OCI-LY1 (cell line): ENCODE results near the gene NADK.

Experiments
- CTCF ChIP-seq: fragments of 200-600 bp; sonication (generic), shearing (Covaris generic); IDR thresholded peaks from 2 replicates; pipeline ENCODE4 v1.5.1; 2017; ENCODE audit warnings: mild to moderate bottlenecking, antibody characterized with exemption, low read length, moderate library complexity, mixed read lengths
- EZH2 ChIP-seq: fragments of 200-600 bp; sonication (generic), shearing (Covaris generic); IDR thresholded peaks from 2 replicates; pipeline ENCODE4 v1.8.0; 2017; ENCODE audit warnings: borderline replicate concordance, mixed run types, mild to moderate bottlenecking, antibody characterized with exemption, low read length, moderate library complexity, mixed read lengths

GRCh38 chr1:1748686-1749321, 29.5 kb downstream of the NADK start:
- TF ChIP-seq CTCF, result no peak
- no peak for TF ChIP-seq EZH2
